Activated CD4-positive, alpha-beta T cell treated with anti-CD3 and anti-CD28 coated beads, Interleukin-2, amount 50 U/mL, for 4 hours (primary cell): ENCODE measurements around the gene MEGF6.

ENCODE experiments used
- DNase-seq, 2 experiments: peaks; one replicate each; pipeline ENCODE4 v3.0.0-alpha.2; 2020

The MEGF6 gene

DNA sequence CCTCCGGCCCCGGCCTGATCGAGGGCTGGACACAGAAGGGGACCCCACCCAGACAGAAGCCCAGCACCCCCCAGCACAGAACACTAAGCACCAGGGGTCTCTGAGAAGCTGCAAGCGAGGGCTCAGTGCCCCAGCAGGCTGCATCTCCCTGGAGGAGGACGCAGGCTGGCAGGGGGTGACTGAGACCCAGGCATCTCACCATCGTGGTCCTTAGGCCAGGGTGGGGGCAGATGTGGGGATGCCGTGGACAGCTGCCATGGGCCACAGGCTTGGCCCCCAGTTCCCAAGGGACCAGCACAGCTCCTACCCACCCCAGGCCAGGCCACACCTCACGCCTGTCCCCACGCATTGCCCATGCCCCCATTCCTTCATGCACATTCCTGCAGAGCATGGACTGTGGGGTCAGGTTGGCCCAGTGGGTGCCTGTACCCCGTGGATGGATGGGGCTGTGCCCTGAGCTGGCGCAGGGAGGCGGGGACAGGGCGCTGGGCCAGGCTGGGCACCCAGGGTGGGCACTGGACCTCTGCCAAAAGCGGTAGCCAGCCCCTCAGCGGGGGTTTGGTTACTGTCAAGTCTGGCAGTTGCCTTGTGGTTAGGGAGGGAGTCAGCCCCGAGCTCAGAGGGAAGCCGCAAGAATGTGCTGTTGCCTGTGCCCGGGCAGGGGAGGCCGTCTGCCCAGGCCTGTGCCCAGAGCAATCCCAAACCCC lies 95.4 kb downstream of the MEGF6 start:
- DNase-seq = no peak

DNA sequence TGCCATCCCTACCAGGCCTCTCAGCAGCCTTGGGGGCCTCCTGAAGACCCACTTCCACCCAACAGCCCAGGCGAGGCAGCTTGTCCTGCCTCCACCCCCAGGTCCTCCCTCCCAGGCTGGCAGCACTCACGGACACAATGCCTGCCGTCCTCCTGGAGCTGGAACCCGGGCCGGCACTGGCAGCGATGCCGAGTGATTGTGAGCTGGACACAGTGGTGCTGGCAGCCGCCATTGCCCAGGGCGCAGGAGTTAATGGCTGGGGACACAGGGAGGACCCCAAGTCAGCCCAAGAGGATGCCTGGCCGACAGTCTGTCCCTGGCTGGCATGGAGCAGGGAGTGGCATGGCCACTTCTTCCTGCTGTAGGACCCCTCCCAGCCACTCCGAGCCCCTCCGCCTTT lies 96.0 kb downstream of the MEGF6 start:
- no peak for DNase-seq

DNA sequence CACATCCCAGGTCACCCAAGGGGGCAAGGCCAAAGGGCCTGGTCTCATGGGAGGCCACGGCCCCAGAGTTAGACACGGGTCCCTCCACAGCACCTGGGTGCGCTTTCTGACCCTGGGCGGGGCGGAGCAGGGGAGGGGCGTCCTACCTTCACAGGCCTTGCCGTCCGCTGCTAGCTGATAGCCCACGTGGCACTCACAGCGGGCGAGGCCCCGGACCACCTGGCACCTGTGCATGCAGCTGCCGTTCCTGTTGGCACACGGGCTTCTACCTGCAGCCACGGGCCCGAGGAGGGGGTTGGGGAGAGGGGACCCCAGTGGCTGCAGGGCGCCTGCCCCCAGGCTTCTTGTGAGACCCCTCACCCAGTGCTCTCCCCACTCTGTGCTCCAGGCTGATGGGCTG lies 96.9 kb downstream of the MEGF6 start:
- DNase-seq = no peak

DNA sequence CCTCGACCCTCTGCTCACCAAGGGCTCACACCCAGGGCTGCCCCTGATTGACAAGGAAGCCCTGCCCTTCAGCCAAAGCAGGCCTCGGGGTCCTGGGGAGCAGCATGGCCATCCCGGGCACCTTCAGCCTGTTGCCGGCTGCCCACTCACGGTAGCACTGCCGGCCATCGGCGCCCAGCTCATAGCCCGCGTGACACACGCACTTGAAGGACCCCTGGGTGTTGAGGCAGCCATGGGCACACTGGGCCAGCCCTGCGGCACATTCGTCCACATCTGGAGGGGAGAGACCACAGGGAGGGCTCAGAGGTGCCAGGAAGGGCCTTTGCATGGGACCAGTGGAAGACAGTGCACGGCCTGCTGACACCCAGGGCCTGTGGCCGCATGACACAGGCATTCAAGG lies 99.5 kb downstream of the MEGF6 start:
- no peak for DNase-seq

DNA sequence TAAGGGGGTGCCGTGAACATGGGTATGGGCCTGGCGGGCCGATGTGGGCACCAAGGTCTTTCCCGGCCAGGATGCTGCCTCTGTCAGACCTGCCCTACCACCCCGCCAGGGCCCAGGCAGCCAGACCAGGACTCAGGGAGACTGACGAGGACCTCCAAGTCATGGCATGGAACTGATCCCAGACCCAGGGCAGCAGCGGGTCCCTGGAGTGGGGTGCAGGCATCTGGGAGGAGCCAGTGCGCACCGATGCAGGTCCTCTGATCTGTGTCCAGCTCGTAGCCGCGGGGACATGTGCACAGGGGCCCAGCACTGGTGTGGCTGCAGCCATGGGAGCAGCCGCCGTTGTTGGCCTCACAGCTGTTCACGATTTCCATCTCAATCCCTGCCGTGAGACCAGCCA lies 100.0 kb downstream of the MEGF6 start:
- DNase-seq = no peak

DNA sequence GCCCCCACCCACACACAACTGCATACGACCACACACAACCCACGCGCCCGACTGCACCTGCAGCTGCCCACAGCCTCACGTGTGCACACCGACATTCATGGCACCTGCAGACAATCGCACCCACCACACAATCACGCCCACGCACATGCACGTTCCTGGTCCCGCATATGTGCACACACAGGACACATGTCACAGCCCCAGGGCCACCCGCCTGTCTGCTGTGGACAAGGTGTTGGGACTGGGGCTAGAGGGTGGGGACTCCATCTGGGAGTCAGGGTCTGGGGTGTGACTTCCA lies 100.4 kb downstream of the MEGF6 start:
- no peak for DNase-seq

DNA sequence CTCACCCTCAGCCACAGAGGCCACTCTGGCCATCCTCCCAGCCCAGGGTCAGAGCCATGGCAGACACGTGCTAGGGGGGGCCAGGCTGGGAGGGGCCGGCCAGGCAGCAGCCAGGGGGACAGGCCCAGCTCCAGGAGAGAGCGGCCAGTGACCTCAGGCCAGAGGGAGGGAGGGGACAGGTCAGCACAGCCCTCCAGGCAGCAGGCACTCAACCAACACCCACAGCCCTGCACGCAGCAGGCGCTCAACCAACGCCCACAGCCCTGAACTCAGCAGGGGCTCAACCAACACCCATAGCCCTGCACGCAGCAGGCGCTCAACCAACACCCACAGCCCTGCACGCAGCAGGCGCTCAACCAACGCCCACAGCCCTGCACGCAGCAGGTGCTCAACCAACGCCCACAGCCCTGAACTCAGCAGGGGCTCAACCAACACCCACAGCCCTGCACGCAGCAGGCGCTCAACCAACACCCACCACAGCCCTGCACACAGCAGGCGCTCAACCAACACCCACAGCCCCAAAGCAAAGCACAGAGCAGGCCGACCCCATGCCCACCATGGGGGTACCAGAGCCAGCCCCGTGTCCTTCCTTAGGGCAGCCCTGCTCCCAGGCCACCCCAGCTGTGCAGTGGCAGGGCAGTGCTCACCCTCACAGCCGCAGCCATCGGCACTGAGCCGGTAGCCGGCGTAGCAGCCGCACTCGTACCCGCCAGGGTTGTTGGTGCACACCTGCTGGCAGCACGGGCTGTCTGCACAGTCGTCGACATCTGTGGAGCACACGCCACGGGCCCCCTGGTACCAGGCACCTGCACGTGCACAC lies 101.0 kb downstream of the MEGF6 start:
- no peak for DNase-seq

DNA sequence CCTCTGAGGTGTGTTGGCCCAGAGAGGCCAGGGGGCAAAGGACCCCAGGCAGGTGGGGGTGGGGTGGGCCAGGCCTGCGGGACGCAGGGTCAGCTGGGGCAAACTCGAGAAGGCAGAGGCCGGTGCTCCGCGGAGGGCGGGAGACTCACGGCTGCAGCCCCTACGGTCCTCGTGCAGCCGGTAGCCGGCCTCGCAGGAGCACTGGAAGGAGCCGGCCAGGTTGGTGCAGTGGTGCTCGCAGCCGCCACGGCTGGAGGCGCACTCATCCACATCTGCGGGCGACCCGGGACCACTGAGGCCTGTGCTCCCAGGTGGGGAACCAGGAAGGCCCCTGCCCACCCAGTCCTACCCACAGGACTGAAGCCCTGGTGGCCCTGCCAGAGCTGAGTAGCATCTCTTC lies 101.6 kb downstream of the MEGF6 start:
- no peak for DNase-seq

DNA sequence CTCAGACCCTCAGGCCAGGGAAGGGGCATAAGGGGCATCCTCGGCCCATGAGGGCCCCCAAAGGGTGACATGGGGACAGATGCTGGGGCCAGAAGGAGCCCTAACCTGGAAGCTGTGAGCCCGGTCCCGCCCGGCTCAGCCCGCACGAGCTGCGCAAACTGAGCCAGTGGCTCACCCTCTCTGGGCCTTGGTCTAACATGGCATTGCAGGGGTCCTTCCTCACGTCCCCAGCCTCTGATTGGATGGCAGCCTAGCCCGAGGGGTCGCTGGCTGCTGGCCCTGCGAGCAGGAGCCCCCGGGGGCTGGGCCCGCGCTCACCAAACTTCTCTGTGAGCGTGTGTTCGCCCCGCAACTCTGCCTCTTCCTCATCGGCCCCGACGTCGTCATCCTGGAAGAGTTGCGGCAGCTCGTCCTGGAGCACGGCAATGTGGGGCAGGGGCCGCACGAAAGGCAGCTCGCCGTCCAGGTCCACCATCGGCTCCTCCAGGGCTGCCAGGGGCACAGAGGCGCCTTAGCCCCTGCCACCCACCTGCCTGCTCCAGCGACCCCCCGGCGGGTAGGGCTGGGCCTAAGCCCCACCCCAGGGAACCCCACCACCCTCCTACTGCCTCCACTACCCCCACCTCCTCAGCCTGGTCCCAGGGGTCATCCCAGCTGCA lies 102.4 kb downstream of the MEGF6 start:
- DNase-seq = no peak

DNA sequence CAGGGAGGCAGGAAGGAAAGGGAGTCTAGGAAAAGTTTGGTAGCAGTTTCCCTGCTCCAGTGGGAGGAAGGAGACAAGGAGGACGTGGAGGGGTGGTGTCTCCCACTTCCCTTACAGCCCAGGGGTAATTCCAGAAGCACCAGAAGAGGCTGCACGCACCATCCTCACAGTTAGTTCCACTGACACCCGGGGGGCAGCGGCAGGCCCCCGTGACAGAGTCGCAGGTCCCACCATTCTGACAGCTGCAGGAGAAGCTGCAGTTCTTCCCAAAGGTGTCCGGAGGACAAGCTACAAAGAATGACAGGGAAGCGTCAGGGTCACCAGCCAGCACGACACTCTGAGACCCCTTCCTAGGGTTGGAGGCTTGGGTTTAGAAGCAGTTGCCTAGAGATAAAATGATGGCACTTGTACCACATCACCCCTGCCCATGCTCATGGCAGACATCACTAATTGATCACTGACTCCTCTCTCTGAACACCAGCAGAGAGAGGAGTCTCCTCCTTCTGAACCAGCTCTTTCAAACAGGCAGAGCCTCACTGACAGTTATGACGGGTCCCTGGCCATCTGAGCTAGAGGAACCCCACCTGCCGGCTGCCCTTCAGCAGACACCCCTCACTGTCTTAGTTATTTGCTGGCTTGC lies 103.6 kb downstream of the MEGF6 start:
- no peak for DNase-seq

DNA sequence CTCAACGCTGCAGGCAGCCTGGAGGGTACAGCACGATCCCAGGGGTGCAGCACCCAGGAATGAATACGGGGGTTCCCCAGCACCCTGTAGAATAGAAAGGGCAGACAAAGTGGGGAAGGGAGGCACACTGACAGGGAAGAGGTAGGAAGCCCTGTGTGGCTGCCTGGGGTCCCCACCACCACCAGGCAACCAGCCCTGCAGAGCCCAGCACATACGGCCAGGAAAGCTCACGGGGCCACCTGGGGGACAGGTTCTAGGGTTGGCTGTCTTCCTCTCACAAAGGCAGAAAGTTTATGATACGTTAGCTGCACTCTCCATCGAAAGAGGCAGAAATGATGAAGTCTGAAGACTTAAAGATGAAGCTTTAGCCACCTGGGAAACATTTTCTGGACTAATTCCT lies 104.4 kb downstream of the MEGF6 start:
- DNase-seq = no peak

DNA sequence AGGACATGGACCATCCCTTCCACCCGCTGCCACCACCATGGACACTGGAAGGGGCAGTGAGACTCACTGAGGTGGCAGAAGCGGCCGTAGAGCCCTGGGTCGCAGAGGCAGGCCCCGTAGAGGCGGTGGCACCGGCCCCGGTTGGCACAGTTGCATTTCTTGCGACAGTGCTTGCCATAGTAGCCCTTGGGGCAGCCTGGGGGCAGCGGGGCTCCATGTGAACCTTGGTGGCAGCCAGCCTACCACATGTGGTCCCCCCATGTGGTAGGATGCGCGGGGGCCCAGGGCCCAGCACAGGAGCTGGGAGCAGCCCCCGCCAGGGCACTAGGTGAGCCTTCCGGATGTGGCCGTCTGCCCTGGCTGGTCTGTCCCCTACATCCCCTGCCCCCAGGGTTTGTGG lies 105.3 kb downstream of the MEGF6 start:
- DNase-seq = no peak

DNA sequence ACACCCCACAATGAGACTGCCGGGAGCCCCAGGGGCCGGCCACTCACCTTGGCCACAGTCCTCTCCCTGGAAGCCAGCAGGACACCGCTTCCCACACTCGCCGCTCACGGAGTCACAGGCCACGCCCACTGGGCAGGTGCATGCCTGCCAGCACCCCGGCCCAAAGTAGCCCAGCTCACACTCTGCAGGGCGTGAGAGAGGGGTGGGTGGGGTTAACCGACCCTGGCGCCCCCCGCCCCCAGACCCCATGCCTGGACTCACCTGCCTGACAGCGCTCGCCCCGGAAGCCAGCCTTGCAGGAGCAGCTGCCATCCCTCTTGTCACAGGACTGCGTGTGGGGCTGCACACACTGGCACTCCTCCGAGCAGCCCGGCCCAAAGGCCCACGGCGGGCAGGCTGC lies 106.1 kb downstream of the MEGF6 start:
- no peak for DNase-seq

DNA sequence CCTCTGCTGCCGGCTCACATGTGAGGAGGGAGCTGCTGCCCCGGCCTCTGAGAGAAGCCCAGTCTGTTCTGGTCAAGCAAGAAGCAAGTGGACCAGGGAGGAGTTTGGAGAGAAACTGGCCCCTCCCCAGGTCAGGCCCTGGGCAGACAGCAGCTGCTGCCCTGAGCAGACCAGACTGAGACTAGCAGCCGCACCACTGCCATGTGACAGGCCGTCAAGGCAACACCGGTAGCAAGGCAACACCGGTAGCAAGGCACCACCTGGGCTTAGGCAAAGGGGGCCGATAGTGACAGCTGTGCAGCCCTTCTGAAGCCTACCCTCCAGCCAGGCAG lies 106.5 kb downstream of the MEGF6 start:
- no peak for DNase-seq

DNA sequence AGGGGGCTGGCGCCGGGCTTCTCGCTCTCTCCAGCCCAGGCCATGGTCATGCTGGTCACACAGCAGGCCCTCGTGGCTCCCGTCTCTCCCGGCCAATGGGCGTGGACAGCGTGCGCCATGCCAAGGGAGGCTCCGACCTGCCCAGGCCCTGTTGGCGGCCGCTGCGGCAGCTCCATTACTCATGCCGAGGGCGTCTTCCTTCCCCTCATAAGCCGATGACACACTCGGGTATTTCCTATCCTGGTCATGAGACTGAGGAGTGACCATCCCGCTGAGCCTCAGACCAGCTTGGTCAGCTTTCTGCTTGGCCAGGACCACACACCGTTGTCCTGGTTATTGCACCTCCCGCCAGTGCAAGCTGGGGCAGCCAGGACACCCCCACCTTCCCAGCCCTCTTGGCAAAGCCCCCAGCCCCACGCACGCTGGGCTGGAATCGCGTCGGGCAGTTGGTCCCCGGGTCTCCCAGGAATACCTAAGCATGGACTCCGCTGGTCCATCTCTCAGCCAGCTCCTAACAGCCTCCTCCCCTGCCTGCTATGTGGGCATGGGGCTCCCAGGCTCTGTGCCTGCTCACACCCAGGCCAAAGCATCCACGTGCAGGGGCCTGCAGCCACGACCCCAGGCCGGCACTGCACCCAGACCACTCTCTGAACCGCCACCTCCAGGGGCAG lies 107.0 kb downstream of the MEGF6 start:
- no peak for DNase-seq

DNA sequence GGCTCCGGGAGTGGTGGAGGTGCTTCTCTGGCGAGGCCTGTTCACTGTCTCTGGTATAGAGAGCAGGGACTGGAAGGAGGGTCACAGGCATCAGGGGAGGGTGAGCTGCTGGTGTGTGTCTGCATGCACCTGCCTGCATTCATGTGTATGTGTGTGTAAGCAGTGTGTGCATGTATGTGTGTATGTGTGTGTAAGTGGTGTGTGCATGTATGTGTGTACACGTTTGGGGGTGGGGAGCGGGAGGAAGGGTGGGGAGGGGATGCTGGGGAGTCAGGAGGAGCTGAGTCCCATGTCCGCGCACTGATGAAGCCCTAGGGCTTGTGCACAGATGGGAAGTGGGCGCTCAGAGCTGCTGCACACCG lies 107.8 kb downstream of the MEGF6 start:
- no peak for DNase-seq

DNA sequence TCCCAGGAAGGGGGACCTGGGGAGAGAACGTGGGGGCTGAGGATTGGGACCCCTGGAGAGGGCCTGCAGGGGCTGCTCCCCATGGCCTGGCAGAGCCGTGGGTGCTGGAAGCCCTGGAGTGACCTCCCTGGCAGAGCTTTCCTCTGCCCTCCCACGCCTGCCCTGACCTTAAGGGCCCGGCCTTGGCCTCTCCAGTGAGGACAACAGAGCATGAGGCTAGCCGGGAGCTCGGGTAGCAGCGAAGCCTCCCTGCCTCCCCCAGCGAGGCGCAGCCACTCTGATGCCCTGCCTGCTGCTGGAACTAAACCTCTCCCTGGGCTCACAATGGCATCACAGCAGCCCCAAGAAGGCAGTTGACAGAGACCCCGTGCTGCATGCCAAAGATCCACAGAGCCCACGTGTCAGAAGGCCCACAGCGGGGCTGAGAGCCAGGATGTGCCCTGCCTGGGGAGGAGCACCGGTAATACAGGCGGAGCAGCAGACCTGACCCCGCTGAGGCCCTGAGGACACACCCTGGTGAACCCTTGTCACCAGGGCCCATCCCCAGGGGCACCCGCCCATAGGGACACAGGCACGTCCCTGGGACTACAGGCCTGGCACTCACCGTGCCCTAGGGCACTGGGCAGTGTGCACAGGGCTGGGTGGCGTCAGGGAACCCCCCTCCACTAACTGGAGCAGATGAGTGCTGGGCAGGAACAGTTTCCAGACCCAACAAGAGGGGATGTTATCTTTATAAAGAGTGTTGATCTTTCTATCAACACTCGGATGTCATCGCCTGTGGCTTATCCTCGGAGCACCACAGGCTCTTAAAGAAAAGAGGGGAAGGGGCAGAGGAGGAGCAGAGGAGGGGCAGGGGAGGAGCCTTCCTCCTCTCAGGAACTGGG lies 108.4 kb downstream of the MEGF6 start:
- DNase-seq = no peak

DNA sequence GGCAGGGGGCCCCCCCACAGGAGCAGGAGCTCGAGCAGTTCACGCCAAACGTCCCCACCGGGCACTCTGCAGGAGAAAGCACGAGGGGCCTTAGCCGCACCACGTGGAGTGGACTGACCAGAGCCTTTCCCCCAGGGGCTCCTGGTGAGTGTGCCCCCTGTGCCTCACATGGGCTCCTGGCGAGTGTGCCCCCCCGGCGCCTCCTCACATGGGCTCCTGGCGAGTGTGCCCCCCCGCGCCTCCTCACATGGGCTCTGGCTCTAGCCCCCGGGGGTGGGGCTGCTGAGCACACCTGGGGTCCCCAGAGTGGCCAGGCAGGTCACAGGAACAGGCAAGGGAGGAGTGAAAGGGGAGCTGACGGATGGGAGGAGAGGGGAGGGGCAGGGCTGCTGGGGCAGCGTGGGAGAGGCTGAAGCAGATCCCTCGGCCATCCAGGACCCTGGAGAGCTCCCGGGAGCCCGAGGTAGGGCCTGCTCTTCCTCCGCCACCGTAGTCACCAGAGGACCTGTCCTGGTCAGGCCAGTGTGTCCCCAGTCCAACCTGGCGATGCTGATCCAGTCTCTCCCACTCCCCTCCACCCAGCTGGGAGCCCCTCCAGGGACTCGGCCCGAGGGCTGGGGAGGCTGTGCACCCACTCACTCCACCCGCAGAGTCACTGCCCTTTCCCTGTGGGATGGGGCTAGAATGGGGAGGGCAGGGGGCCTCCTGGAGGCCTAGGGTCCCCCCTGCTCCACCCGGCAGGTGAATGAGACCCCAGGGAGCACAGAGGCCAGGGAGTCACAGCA lies 109.3 kb downstream of the MEGF6 start:
- peak; percentile 9 to 21 for DNase-seq

DNA sequence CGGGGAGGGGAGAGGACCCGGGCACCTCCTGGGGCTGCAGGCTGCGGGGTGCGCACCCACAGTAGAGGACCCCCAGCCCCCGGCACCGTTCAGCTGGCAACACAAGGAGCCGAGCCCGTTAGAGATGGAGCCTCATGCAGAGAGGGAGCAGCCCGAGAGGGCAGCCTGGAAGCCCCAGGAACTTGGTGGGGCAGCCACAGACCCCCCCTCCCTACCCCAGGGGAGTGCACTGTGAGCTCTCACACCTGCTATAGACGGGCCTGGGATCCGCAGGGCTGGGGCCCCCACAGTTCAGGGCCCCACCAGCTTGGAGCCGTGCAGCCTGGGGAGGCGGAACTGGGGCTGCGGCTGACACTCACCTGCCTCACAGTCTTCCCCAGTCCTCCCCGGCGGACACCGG lies 109.9 kb downstream of the MEGF6 start:
- no peak for DNase-seq

DNA sequence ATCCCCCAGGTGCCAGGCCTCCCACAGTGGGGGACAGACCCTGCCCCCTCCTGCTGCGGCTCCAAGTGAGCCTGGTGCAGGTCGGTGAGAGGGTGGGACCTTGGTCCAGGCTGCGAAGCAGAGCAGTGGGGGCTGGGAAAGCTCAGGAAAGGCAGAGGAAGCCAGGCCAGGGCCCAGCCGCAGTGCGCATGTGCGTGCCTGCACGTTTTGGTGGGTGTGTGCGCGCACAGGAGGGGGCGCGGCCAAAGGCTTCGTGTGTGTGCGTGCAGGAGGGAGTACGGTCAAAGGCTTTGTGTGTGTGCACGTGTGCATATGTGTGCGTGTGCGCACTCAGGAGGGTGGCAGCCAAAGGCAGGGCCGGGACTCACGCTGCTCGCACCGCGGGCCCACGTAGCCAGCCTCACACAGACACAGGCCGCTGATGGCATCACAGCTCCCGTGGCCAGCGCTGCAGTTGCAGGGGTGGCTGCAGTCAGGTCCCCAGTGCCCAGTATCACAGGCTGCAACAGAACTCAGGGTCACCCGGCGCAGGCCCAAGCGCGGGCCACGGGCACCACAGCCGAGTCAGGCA lies 111.0 kb downstream of the MEGF6 start:
- DNase-seq = no peak

DNA sequence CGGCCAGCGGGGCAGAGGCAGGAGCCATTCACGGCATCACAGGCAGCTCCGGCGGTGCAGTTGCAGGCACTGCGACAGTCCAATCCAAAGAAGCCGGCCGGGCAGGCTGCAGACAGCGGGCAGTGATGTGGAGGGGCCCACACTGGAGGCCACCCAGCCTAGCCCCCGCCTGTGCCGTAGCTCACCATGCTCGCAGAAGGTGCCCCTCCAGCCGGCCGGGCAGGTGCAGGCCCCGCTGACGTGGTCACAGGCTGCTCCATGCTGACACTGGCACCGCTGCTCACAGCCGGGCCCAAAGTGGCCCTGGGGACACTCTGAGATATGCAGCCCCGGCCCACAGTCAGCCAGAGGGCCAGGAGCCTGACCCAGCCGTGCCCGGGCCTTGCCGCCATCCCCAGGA lies 111.7 kb downstream of the MEGF6 start:
- no peak for DNase-seq
